Tibial nerve (tissue), 3 donors: ENCODE data around the gene OR13G1.
A peak's percentile ranks its signal among the peaks of the same experiment; 100 is the strongest.

ENCODE experiments used
- CTCF ChIP-seq, 5 experiments: fragments of 200-600 bp in 3 of 5; fragments of 450-650 bp in 2 of 5; sonication (generic) in 3 of 5; IDR thresholded peaks; one replicate each; pipeline ENCODE4 v1.5.1; 2016 to 2019; ENCODE audit warnings: antibody characterized with exemption in 5 of 5, mild to moderate bottlenecking in 3 of 5, moderate library complexity in 2 of 5
- POLR2A ChIP-seq, 2 donors: fragments of 450-650 bp; IDR thresholded peaks; one replicate each; pipeline ENCODE4 v1.6.1; 2017; ENCODE audit warnings: antibody characterized with exemption in 2 of 2, mild to moderate bottlenecking in 2 of 2, moderate library complexity in 2 of 2

- TF ChIP-seq POLR2A (IDR thresholded peaks at IDR 0.05) (peak in 1 of 2 donors; percentile 38), CTCF (IDR thresholded peaks at IDR 0.05) (no peak)
These were observed 40.1 kb downstream of the OR13G1 start for GRCh38 chr1:247639381-247639981.
